SU-DHL-6 (cell line): ENCODE results near the gene SCARB1.

Experiments used
- H2AFZ ChIP-seq: fragments of 200-600 bp; sonication (generic); 2 replicates; pipeline ENCODE4 v1.6.1; 2014; ENCODE audit warnings: low read depth, mild to moderate bottlenecking, moderate library complexity, mixed read lengths, antibody characterized with exemption, low read length; ENCODE audit not compliant: severe bottlenecking
- H3F3A ChIP-seq: fragments of 200-600 bp; shearing (Covaris generic); 2 replicates; pipeline ENCODE4 v1.6.0; 2016; ENCODE audit warnings: antibody characterized with exemption, mild to moderate bottlenecking; ENCODE audit not compliant: insufficient read depth
- H3K27ac ChIP-seq: fragments of 200-600 bp; sonication (generic); 2 replicates; pipeline ENCODE4 v1.5.1; 2016; ENCODE audit warnings: low read depth, mild to moderate bottlenecking, low read length, moderate library complexity, mixed read lengths
- H3K27me3 ChIP-seq: fragments of 200-600 bp; sonication (generic), shearing (Covaris generic); 2 replicates; pipeline ENCODE4 v1.6.0; 2014; ENCODE audit warnings: mild to moderate bottlenecking, low read length
- H3K36me3 ChIP-seq: fragments of 200-600 bp; sonication (generic); 2 replicates; pipeline ENCODE4 v1.6.1; 2014; ENCODE audit warnings: mild to moderate bottlenecking, low read length, mixed read lengths
- H3K4me2 ChIP-seq: fragments of 300-600, 200-600 bp; shearing (Covaris generic), sonication (generic); 2 replicates; pipeline ENCODE4 v1.6.0; 2014; ENCODE audit warnings: low read length, low read depth, mild to moderate bottlenecking; ENCODE audit not compliant: poor library complexity, severe bottlenecking
- H3K4me3 ChIP-seq: fragments of 200-600 bp; sonication (generic); 2 replicates; pipeline ENCODE4 v1.5.1; 2014; ENCODE audit warnings: antibody characterized with exemption, low read length, mild to moderate bottlenecking, mixed read lengths; ENCODE audit not compliant: insufficient read depth, poor library complexity, severe bottlenecking
- H3K79me2 ChIP-seq: fragments of 200-600 bp; sonication (generic); 2 replicates; pipeline ENCODE4 v1.6.1; 2014; ENCODE audit warnings: mild to moderate bottlenecking, low read length, moderate library complexity; ENCODE audit not compliant: insufficient read depth
- H3K9ac ChIP-seq: fragments of 200-600 bp; sonication (generic); 2 replicates; pipeline ENCODE4 v1.7.0; 2014; ENCODE audit warnings: mild to moderate bottlenecking, low read length
- H3K9me2 ChIP-seq: fragments of 200-600 bp; sonication (generic); replicated peaks from 2 replicates; pipeline ENCODE4 v1.6.1; 2014; ENCODE audit warnings: low read length; ENCODE audit not compliant: insufficient read depth
- H3K9me3 ChIP-seq: fragments of 200-600 bp; sonication (generic); 2 replicates; pipeline ENCODE4 v1.6.1; 2014; ENCODE audit warnings: low read length, mixed read lengths; ENCODE audit not compliant: insufficient read depth
- H4K20me1 ChIP-seq: fragments of 200-600 bp; sonication (generic); 2 replicates; pipeline ENCODE4 v1.6.1; 2014; ENCODE audit warnings: low read depth, mild to moderate bottlenecking, antibody characterized with exemption, low read length, moderate library complexity, mixed read lengths
- CTCF ChIP-seq: fragments of 200-600 bp; sonication (generic); IDR thresholded peaks from one replicate; pipeline ENCODE4 v1.5.1; 2017; ENCODE audit warnings: antibody characterized with exemption, mild to moderate bottlenecking, low read length, moderate library complexity; ENCODE audit not compliant: insufficient read depth, poor library complexity, severe bottlenecking
- EZH2phosphoT487 ChIP-seq: fragments of 200-600 bp; sonication (generic), shearing (Covaris generic); conservative IDR thresholded peaks from 2 replicates; pipeline ENCODE4 v1.6.1; 2018; ENCODE audit warnings: mild to moderate bottlenecking, antibody characterized with exemption, low read length, moderate library complexity, mixed read lengths

SCARB1 gene

GRCh38 chr12:124829708-124830304 is 33.9 kb downstream of the SCARB1 start:
- H3K9me3 ChIP-seq: no peaks in the 10 kb centered on the region
- no peak overlapping the region for H3K4me2 ChIP-seq
- no peaks in the 10 kb centered on the region for H3K36me3 ChIP-seq
- H3K79me2 ChIP-seq: peaks cover 18% of the 10 kb centered on the region
- TF ChIP-seq CTCF: no peak
- no peak for TF ChIP-seq EZH2phosphoT487
- H3K4me3 ChIP-seq: no peak overlapping the region
- H3K9ac ChIP-seq: no peak overlapping the region
- no peaks in the 10 kb centered on the region for H3K27me3 ChIP-seq
- no peaks in the 10 kb centered on the region for H3K9me2 ChIP-seq
- no peak overlapping the region for H2AFZ ChIP-seq
- no peaks in the 10 kb centered on the region for H4K20me1 ChIP-seq
- no peaks in the 10 kb centered on the region for H3F3A ChIP-seq
- no peak overlapping the region for H3K27ac ChIP-seq

DNA sequence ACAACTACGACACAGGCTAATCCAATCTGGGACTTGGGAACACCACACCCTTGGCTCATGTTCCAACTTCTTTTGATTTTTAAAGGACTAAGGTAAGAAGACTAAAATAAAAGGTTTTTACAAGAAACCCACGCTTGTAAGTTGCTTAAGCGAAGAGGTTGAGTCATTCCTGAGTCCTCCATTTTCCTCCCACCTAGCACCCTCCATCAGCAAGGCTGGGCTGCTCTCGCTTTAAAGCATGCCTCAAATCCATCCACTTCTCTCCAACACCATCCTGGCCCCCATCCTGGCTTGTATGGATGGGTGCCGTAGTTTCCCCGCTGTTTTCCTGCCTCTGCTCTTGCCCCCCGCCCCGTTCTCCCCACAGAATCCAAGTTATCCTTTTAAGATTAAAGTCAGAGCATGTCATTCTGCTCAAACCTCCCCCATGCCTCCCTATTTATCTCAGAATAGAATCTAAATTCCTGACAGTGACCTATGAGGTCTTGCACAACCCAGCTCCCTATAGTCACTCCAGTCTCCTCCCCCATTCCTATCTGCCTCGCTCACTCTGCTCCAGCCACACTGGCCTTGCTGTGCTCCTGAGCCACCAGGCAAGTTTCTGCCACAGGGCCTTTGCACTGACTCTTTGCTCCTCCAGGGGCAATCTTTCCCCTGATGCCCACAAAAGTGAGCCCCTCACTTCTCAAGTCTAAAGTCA is 34.5 kb downstream of the SCARB1 start:
- no peak overlapping the region for H3K9ac ChIP-seq
- H3K79me2 ChIP-seq: peaks cover 22% of the 10 kb centered on the region
- H4K20me1 ChIP-seq: no peaks in the 10 kb centered on the region

DNA sequence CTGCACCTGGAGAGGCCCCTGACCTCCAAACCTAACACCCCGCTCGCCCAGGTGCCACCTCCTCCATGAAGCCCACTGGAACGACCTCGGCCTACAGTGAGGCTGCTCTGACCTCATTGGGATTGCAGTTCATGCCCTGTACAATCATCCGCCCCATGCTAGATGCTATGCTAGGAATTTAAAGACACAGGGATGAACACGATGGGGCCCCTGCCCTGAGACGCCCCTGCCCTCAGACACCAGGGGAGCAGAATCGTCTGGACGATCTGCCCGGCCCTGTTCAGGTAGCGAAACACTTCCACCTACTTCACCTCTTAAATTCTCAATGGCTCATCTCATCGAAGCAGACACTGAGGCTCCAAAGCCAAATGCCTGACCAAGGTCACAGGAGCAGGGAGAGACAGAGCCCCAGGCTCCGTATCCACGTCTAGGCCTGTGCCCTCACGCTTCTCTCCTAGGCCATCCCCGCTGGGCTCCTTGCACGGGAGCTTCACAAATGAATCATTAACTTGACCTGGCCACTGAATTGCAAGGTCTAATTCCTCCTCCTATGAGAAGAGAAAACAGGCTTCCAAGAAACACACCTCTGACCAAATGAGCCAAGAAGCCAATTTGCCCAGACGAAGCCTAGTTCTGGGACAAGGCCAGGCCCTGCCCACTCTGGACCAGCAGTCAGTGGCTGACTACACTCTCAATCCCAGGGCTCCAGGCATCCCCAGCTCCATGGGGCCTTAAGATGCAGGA is 35.2 kb downstream of the SCARB1 start:
- no peak overlapping the region for H3K9ac ChIP-seq
- no peak overlapping the region for H3K4me3 ChIP-seq
- H3K36me3 ChIP-seq: no peaks in the 10 kb centered on the region
- no peak overlapping the region for H3K27ac ChIP-seq
- no peaks in the 10 kb centered on the region for H3K9me3 ChIP-seq
- no peak overlapping the region for H2AFZ ChIP-seq
- no peaks in the 10 kb centered on the region for H3K9me2 ChIP-seq
- no peak overlapping the region for H3K4me2 ChIP-seq
- H3K79me2 ChIP-seq: peaks cover 23% of the 10 kb centered on the region
- no peaks in the 10 kb centered on the region for H3K27me3 ChIP-seq
- no peak for TF ChIP-seq EZH2phosphoT487
- no peak for TF ChIP-seq CTCF
- no peaks in the 10 kb centered on the region for H4K20me1 ChIP-seq
- no peaks in the 10 kb centered on the region for H3F3A ChIP-seq

More for the DNA sequence above, 34.5 kb downstream of the SCARB1 start:
- H2AFZ ChIP-seq: no peak overlapping the region
- no peaks in the 10 kb centered on the region for H3K36me3 ChIP-seq
- TF ChIP-seq EZH2phosphoT487: no peak
- no peak for TF ChIP-seq CTCF
- no peaks in the 10 kb centered on the region for H3K9me3 ChIP-seq
- no peaks in the 10 kb centered on the region for H3K27me3 ChIP-seq
- no peak overlapping the region for H3K4me3 ChIP-seq
- no peaks in the 10 kb centered on the region for H3F3A ChIP-seq
- H3K4me2 ChIP-seq: no peak overlapping the region
- H3K9me2 ChIP-seq: no peaks in the 10 kb centered on the region
- H3K27ac ChIP-seq: no peak overlapping the region
